Activated T-helper 17 cell treated with anti-CD3 and anti-CD28 coated beads, Interleukin-2, amount 50 U/mL, for 72 hours (primary cell): ENCODE measurements around the gene PLEKHB1. TPM values are rescaled to one million over a fixed set of nuclear protein-coding genes. Genes with fewer than 3 reads are reported as not detected.

Experiments used
- ATAC-seq: fragments of 150-1000 bp; cut with Tn5 transposase; replicated peaks from 2 replicates; pipeline ENCODE4 v1.10.0; 2021; ENCODE audit warnings: mild to moderate bottlenecking, moderate library complexity
- H3K27ac Mint-ChIP-seq: one replicate; pipeline ENCODE4 v1.8.0; 2022; ENCODE audit warnings: mixed read lengths
- H3K27me3 Mint-ChIP-seq: one replicate; pipeline ENCODE4 v1.8.0; 2022; ENCODE audit warnings: mixed read lengths
- H3K36me3 Mint-ChIP-seq: one replicate; pipeline ENCODE4 v1.8.0; 2022; ENCODE audit warnings: low read depth, mild to moderate bottlenecking, mixed read lengths
- H3K4me1 Mint-ChIP-seq: one replicate; pipeline ENCODE4 v1.8.0; 2022; ENCODE audit warnings: mixed read lengths
- H3K4me3 Mint-ChIP-seq: one replicate; pipeline ENCODE4 v1.8.0; 2022; ENCODE audit warnings: mild to moderate bottlenecking, mixed read lengths
- H3K9me3 Mint-ChIP-seq: one replicate; pipeline ENCODE4 v1.8.0; 2022; ENCODE audit warnings: mixed read lengths
- total RNA-seq, 2 donors: library from RNA; stranded (reverse); gene quantifications; one replicate each; pipeline ENCODE4 v1.2.3, GENCODE V29; 2022

Gene PLEKHB1, protein sequence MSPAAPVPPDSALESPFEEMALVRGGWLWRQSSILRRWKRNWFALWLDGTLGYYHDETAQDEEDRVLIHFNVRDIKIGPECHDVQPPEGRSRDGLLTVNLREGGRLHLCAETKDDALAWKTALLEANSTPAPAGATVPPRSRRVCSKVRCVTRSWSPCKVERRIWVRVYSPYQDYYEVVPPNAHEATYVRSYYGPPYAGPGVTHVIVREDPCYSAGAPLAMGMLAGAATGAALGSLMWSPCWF
- total RNA-seq, result 10 to 100 TPM in 1 of 2 donors, 1 to 10 TPM in 1; 9.7 to 11.9 TPM

DNA sequence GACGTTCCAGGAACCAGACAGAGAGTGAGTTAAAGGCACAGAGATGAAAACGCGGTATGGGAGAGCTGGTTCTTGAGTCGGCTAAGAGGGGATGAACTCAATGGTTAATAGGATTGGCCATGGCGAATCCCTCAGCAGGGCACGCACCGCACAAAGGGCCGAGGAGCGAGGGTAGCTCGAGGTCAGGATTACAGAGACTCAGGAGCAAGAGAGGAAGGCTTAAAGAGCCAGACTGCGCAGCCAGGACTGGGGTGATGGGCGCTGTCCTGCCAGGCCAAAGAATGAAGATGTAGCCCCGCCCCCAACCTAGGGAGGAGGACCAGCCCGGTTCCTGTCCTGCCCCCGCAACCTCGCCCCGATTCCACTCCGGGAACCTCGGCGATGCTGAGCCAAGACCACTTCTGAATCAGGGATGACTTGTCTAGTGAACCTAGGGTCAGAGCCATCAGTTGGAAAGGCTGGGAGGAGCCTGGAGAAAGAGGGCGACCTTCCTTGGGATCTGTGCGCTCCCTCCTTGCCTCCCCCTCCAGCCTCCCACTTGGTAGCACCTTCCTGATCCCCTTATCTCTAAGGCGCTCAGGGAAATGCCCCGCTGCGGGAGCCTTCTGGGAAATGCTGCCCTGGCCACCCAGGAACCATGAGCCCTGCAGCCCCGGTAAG is at the start of gene PLEKHB1:
Gene PLEKHB1 (plus strand): TSS at position 610 of the 660 bp plus-strand sequence. CDS start 28 bp downstream, at position 638.
- peaks cover 5% of the 10 kb centered on the region for H3K4me1 Mint-ChIP-seq
- H3K36me3 Mint-ChIP-seq, result no peaks in the 10 kb centered on the region
- H3K9me3 Mint-ChIP-seq, result no peaks in the 10 kb centered on the region
- peak within 1 kb of the TSS; percentile 74 for H3K4me3 Mint-ChIP-seq
- no peak for ATAC-seq
- H3K27me3 Mint-ChIP-seq, result no peaks in the 10 kb centered on the region
- peak within 1 kb of the TSS; percentile 15 for H3K27ac Mint-ChIP-seq

DNA sequence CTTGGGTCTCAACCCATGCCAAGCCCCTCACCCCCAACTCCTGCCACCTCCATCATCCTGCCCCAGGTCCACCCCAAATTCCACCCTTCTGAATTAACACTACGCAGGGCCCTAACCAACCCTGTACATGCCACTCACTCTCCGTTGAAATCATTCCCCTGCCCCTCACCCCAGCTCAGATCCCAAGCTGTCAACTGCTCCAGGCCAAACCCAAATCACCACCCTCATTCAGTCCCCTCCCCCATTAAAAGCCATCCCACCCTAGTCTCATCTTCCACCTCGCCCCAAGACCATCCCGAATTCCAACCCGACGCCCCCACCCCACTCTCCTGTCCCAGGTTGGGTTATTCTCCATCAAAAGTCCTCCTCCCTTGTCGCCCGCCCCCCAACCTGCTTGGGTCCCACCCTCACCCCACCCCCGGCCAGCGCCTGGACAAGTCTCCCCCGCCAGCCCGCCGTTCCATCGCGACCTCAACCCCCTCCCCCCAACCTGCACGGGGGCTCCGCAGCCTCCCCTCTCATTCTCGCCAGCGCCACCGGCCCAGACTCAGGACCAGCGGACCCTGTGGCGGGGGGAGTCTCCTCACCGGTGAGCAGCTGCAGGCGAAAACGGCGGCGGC is 48.9 kb upstream of the PLEKHB1 start:
- Mint-ChIP-seq H3K27ac (peak overlapping the region; percentile 98), H3K27me3 (no peaks in the 10 kb centered on the region), H3K36me3 (peaks cover 6% of the 10 kb centered on the region), H3K4me3 (peak overlapping the region; percentile 99), H3K4me1 (peaks cover 27% of the 10 kb centered on the region), H3K9me3 (no peaks in the 10 kb centered on the region)
- no peak for ATAC-seq

DNA sequence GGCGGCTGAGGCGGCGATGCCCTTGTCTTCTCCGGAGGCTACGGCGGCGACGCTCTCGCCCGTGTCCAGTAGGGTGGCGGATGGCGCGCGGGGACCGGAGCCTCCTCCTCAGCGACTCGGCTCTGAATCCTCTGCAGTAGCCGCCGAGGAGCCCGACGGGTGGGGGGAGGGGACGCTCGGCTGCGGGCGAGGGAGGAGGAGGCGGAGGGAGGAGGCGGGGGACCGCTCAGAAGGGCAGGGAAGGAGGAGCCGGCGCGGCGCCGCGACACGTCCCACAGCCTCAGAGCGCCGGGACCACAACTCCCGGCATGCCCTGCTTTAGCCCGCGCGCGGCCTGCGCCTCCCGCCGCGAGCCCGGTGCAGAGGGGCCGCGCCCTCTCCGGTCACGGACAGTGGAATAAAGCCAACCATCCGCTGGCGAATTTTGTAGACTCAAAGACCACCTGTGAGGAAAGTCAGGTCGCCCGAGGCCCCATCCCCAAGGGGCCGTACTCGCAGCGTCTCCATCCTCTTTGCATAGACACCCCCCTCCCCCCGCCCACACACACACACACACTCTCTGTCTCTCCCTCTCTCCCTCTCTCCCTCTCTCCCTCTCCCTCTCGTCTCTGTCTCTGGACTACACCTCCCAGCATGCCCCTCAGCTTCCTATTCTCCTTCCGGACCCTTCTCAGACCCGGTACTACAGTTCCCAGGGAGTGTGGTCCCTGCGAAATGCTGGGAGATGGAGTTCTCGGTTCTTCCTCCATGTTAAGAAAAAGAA is 48.2 kb upstream of the PLEKHB1 start, which contains the start of gene FAM168A:
Gene FAM168A (minus strand): TSS at position 157 of the 763 bp plus-strand sequence. CDS start 129,638 bp downstream, outside the sequence.
- H3K36me3 Mint-ChIP-seq, result peaks cover 6% of the 10 kb centered on the region
- peak; percentile 95 for ATAC-seq
- no peaks in the 10 kb centered on the region for H3K27me3 Mint-ChIP-seq
- peak within 1 kb of the TSS; percentile 98 for H3K27ac Mint-ChIP-seq
- peaks cover 25% of the 10 kb centered on the region for H3K4me1 Mint-ChIP-seq
- no peaks in the 10 kb centered on the region for H3K9me3 Mint-ChIP-seq
- H3K4me3 Mint-ChIP-seq, result peak within 1 kb of the TSS; percentile 99

DNA sequence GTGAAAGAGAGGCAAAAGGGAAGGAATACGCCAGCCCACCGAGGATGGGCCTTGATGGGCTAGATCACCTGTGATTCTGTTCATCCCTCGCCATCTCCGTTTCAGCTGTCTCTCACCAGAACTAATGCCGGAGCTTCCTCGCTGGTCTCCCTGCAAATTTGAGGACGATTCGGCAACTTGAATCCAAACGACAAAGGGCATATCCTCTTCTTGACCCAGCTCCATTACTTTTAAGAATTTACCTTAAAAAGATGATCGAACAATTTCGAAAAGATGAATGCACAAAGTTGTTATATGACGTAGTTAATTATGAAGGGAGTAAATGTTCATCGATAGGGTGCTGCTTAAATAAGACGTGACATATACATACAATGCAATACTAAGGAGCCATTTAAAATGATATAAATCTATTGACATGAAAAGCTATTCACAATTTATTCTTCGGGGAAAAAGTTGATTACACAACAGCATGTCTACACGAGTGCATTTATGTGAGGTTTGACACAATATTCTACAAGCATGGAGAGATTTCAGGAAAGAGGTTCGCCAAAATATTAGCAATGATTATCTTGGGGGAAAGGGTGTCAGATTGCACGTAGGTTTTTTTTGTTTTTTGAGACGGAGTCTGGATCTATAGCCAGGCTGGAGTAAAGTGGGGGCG is 47.5 kb upstream of the PLEKHB1 start:
- H3K9me3 Mint-ChIP-seq, result no peaks in the 10 kb centered on the region
- H3K27ac Mint-ChIP-seq, result peak overlapping the region; percentile 98
- peak; percentile 3 for ATAC-seq
- no peaks in the 10 kb centered on the region for H3K27me3 Mint-ChIP-seq
- H3K4me3 Mint-ChIP-seq, result peak overlapping the region; percentile 99
- peaks cover 6% of the 10 kb centered on the region for H3K36me3 Mint-ChIP-seq
- peaks cover 25% of the 10 kb centered on the region for H3K4me1 Mint-ChIP-seq

DNA sequence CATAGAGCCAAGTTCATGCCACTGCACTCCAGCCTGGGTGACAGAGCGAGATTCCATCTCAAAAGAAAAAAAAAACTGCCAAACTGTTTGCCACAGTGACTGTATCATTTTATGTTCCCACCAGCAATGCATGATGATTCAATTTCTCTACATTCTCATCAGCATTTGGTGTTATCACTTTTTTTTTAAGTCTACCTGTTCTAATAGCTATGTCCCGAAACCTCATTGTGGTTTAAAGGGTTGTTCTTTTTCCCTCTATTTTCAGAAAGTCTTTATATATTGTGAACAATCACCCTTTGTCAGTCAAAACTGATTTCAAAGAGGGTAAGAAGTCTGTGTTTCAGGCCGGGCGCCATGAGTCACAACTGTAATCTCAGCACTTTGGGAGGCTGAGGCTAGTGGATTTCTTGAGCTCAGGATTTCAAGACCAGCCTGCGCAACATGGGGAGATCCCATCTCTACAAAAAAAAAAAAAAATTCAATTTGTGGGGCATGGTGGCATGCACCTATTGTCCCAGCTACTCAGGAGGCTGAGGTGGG is 33.7 kb upstream of the PLEKHB1 start:
- Mint-ChIP-seq H3K27ac (no peak overlapping the region), H3K36me3 (no peaks in the 10 kb centered on the region), H3K4me3 (no peak overlapping the region), H3K9me3 (no peaks in the 10 kb centered on the region), H3K27me3 (peaks cover 10% of the 10 kb centered on the region), H3K4me1 (no peaks in the 10 kb centered on the region)
- ATAC-seq, result no peak

DNA sequence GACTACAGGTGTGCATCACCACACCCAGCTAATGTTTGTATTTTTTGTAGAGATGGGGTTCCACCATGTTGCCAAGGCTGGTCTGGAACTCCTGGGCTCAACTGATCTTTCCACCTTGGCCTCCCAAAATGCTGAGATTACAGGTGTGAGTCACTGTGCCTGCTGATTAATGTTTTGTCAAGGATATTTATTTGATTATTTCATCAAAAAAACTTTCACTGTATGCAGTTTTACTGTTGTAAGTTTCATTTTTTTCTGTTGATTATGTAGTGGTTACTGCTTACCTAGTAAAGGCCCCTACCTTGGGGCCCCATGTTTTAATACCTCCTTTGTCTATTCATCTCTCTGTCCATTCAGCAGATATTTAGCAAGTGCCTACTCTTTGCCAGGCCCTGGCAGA is 31.8 kb upstream of the PLEKHB1 start:
- no peaks in the 10 kb centered on the region for H3K36me3 Mint-ChIP-seq
- no peak overlapping the region for H3K27ac Mint-ChIP-seq
- H3K9me3 Mint-ChIP-seq, result no peaks in the 10 kb centered on the region
- H3K4me1 Mint-ChIP-seq, result no peaks in the 10 kb centered on the region
- H3K4me3 Mint-ChIP-seq, result no peak overlapping the region
- H3K27me3 Mint-ChIP-seq, result peaks cover 9% of the 10 kb centered on the region
- no peak for ATAC-seq

DNA sequence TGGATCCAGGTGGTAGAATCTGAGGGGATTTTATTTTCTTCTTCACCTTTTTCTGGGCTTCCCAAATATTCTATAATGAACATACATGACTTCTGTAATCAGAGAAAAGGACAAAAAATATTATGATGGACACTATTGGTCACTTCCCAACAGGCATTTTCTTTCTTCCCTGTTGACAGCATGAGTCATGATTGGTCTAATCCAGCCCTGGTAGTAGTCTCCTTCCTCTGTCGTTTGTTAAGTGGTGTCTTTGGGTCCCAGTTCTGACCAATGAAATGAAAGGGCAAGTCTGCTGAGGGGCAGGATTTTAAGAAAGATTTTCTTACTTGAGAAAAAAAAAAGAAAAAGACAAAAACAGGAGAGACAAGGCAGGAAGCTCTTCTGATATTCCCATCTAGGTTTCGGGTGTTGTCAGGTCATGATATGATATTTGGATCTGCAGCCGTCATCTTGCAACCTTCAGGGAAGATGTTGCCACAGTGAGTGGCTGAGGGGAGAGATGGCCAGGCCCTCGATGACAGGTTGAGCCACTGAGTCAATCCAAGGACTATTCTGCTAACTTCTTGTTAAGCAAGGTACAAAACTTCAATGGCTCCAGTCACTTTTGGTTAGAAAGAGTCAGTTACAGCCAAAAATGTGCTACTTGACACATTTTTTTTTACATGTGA is 23.3 kb upstream of the PLEKHB1 start:
- ATAC-seq, result no peak
- Mint-ChIP-seq H3K27me3 (peaks cover 18% of the 10 kb centered on the region), H3K4me3 (no peak overlapping the region), H3K4me1 (no peaks in the 10 kb centered on the region), H3K9me3 (no peaks in the 10 kb centered on the region), H3K36me3 (no peaks in the 10 kb centered on the region), H3K27ac (no peak overlapping the region)

DNA sequence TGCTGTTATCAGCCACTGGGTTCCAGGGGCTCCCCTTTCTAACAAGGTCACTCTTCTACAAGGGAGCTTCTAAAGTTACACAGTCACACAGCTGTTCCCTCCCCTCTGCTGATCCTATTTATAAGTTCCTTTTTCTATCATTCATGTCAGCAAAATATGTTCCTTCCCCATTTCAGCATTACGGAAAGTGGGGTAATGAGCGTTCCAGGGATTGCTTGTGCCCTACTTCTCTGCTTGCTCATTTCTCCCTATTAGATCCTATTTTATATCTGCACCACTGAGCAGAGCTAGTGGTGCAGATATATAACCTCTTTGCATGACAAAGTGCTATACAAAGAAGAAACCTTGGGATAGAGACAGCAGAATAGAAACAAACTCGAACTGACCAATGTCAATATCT is 22.7 kb upstream of the PLEKHB1 start:
- no peaks in the 10 kb centered on the region for H3K4me1 Mint-ChIP-seq
- no peak overlapping the region for H3K4me3 Mint-ChIP-seq
- H3K36me3 Mint-ChIP-seq, result no peaks in the 10 kb centered on the region
- no peak overlapping the region for H3K27ac Mint-ChIP-seq
- H3K27me3 Mint-ChIP-seq, result peaks cover 18% of the 10 kb centered on the region
- H3K9me3 Mint-ChIP-seq, result no peaks in the 10 kb centered on the region
- no peak for ATAC-seq

DNA sequence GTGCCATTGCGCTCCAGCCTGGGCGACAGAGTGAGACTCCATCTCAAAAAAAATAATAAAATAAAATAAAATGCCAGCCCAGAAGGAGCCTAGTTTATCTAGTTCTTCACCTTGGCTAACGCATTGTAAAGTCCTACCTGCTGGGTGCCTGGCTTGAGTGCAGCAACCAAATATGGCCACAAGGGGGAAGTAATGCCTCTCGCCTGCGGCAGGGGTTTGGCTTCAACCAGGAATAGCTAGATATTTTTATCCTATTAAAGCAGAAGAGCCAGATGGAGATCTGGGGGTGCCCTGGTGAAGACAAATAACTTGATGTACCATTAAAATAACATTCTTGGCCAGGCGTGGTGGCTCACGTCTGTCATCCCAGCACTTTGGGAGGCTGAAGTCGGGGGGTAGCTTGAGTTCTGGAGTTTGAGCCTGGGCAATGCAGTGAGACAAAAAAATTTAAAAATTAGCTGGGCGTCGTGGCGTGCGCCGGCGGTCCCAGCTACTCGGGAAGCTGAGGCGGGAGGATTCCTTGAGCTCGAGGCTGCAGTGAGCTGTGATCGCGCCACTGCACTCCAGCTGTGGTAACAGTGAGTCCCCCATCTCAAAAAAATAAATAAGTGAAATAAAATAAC is 20.6 kb upstream of the PLEKHB1 start:
- H3K4me1 Mint-ChIP-seq, result no peaks in the 10 kb centered on the region
- no peak overlapping the region for H3K27ac Mint-ChIP-seq
- no peak overlapping the region for H3K4me3 Mint-ChIP-seq
- H3K9me3 Mint-ChIP-seq, result no peaks in the 10 kb centered on the region
- peak; percentile 72 for ATAC-seq
- peaks cover 15% of the 10 kb centered on the region for H3K27me3 Mint-ChIP-seq
- H3K36me3 Mint-ChIP-seq, result no peaks in the 10 kb centered on the region

DNA sequence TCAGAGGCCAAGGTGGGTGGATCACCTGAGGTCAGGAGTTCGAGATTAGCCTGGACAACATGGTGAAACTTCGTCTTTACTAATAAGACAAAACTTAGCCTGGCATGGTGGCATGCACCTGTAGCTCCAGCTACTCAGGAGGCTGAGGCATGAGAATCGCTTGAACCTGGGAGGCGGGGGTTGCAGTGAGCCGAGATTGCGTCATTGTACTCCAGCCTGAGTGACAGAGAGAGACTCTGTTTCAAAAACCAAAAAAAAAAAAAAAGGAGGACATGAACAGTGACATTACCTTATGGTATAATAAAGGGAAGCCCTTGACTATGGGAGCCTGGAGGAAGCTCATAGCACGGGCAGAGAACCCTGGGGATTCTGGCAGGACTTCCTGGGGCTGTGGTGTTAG is 16.5 kb upstream of the PLEKHB1 start:
- no peak overlapping the region for H3K27ac Mint-ChIP-seq
- H3K4me1 Mint-ChIP-seq, result no peaks in the 10 kb centered on the region
- no peak for ATAC-seq
- no peaks in the 10 kb centered on the region for H3K9me3 Mint-ChIP-seq
- H3K27me3 Mint-ChIP-seq, result no peaks in the 10 kb centered on the region
- no peak overlapping the region for H3K4me3 Mint-ChIP-seq
- H3K36me3 Mint-ChIP-seq, result no peaks in the 10 kb centered on the region

DNA sequence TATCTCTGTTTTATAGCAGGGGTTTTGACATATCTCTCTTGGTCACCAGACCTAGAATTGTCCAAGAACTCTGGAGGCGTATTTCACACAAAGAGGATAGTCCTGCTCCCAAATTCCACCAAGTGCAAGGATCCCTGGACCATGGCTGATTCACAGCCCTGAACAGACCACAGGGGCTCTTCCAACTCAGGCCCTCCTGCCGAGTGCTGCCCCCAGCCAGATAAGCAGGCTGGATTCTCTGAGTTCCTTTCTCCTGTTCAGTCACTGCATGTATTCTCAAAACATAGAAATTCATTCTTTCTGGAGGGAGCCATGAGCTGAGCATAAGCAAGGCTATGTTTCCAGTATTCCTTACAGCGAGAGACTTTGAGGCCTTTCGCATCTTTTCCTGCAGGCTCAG is 13.4 kb upstream of the PLEKHB1 start:
- H3K27ac Mint-ChIP-seq, result no peak overlapping the region
- no peaks in the 10 kb centered on the region for H3K27me3 Mint-ChIP-seq
- H3K4me3 Mint-ChIP-seq, result no peak overlapping the region
- ATAC-seq, result no peak
- no peaks in the 10 kb centered on the region for H3K4me1 Mint-ChIP-seq
- no peaks in the 10 kb centered on the region for H3K9me3 Mint-ChIP-seq
- H3K36me3 Mint-ChIP-seq, result no peaks in the 10 kb centered on the region

DNA sequence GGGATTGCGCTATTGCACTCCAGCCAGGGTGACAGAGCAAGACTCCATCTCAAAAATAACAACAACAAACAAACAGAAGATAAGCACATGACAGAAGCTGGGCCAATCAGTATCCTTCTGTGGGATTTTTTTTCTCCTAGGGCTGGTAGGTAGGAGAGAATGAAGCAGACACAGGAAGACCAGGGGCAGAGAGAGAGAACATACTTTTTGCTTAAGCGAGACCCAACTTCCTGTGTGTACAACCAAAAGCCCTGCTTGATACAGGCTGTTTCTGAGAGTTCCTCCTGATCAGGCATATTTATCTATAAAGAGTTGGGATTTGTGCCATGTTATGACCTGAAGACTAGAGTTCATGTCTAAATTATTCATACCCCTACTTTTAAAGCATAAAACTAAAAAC is 12.4 kb upstream of the PLEKHB1 start:
- no peak overlapping the region for H3K4me3 Mint-ChIP-seq
- no peaks in the 10 kb centered on the region for H3K9me3 Mint-ChIP-seq
- H3K36me3 Mint-ChIP-seq, result no peaks in the 10 kb centered on the region
- H3K27ac Mint-ChIP-seq, result no peak overlapping the region
- no peak for ATAC-seq
- no peaks in the 10 kb centered on the region for H3K4me1 Mint-ChIP-seq
- no peaks in the 10 kb centered on the region for H3K27me3 Mint-ChIP-seq

DNA sequence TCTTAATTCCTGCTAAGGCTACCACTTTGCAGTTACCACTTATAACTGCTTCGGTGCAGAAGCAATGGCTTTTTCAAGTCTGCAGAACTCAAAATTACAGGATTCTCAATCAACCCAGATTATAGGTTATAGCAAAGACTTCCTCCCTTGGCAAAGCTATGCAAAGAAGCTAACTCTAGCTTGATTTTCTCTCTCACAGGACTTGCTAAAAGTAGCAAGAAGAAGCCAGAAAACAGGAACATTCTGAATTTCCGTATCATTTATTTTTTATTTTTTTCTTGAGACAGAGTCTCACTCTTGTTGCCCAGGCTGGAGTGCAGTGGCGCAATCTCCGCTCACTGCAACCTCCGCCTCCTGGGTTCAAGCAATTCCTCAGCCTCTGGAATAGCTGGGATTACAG is 10.7 kb upstream of the PLEKHB1 start:
- ATAC-seq, result no peak
- Mint-ChIP-seq H3K4me1 (no peaks in the 10 kb centered on the region), H3K36me3 (no peaks in the 10 kb centered on the region), H3K27ac (no peak overlapping the region), H3K9me3 (no peaks in the 10 kb centered on the region), H3K4me3 (no peak overlapping the region), H3K27me3 (no peaks in the 10 kb centered on the region)
